Neural progenitor cell (in vitro differentiated cells): ENCODE measurements around the gene AK1. TPM values are rescaled to one million over a fixed set of nuclear protein-coding genes. Genes with fewer than 3 reads are reported as not detected.
A peak's percentile ranks its signal among the peaks of the same experiment; 100 is the strongest.

Experiments
- DNase-seq: peaks from one replicate; pipeline ENCODE4 v3.0.0-alpha.2; 2016; ENCODE audit warnings: low spot score
- H2AFZ ChIP-seq: fragments of 200-600 bp; sonication (generic); replicated peaks from 2 replicates; pipeline ENCODE4 v1.6.1; 2016; ENCODE audit warnings: antibody characterized with exemption
- H3F3A ChIP-seq: fragments of 200-600 bp; sonication (generic); 2 replicates; pipeline ENCODE4 v1.6.1; 2016; ENCODE audit warnings: antibody characterized with exemption, low read depth
- H3K27ac ChIP-seq: fragments of 200-600 bp; sonication (generic); 2 replicates; pipeline ENCODE4 v1.5.1; 2016; ENCODE audit warnings: mild to moderate bottlenecking
- H3K27me3 ChIP-seq: fragments of 200-600 bp; sonication (generic); 2 replicates; pipeline ENCODE4 v1.6.1; 2016; ENCODE audit warnings: mild to moderate bottlenecking, moderate library complexity
- H3K36me3 ChIP-seq: fragments of 200-600 bp; sonication (generic); 2 replicates; pipeline ENCODE4 v1.5.1; 2016
- H3K4me1 ChIP-seq: fragments of 200-600 bp; sonication (generic); 2 replicates; pipeline ENCODE4 v1.6.1; 2016; ENCODE audit warnings: mixed run types
- H3K4me2 ChIP-seq: fragments of 200-600 bp; sonication (generic); 2 replicates; pipeline ENCODE4 v1.6.1; 2016
- H3K4me3 ChIP-seq: fragments of 200-600 bp; sonication (generic); 2 replicates; pipeline ENCODE4 v1.5.1; 2016
- H3K79me2 ChIP-seq: fragments of 200-600 bp; sonication (generic); 2 replicates; pipeline ENCODE4 v1.6.1; 2016; ENCODE audit warnings: low read depth
- H3K9ac ChIP-seq: fragments of 200-600 bp; sonication (generic); 2 replicates; pipeline ENCODE4 v1.6.1; 2016
- H3K9me3 ChIP-seq: fragments of 200-600 bp; sonication (generic); 2 replicates; pipeline ENCODE4 v1.5.1; 2016; ENCODE audit warnings: low read depth
- H4K20me1 ChIP-seq: fragments of 200-600 bp; sonication (generic); 2 replicates; pipeline ENCODE4 v1.6.1; 2016; ENCODE audit warnings: low read depth
- H3K27ac Mint-ChIP-seq: 3 replicates; pipeline ENCODE4 v1.8.0; 2021; ENCODE audit warnings: mixed read lengths
- H3K27me3 Mint-ChIP-seq: 2 replicates; pipeline ENCODE4 v1.8.0; 2022; ENCODE audit warnings: low read depth, mild to moderate bottlenecking, inconsistent platforms, moderate library complexity, mixed read lengths; ENCODE audit not compliant: insufficient read depth
- H3K36me3 Mint-ChIP-seq: 3 replicates; pipeline ENCODE4 v1.8.0; 2021; ENCODE audit warnings: mixed read lengths
- H3K4me1 Mint-ChIP-seq: 3 replicates; pipeline ENCODE4 v1.8.0; 2021; ENCODE audit warnings: mixed read lengths
- H3K4me3 Mint-ChIP-seq: 3 replicates; pipeline ENCODE4 v1.8.0; 2021; ENCODE audit warnings: mild to moderate bottlenecking, moderate library complexity, mixed read lengths
- H3K9me3 Mint-ChIP-seq: 3 replicates; pipeline ENCODE4 v1.8.0; 2020; ENCODE audit warnings: mixed read lengths
- EZH2 ChIP-seq: fragments of 200-600 bp; sonication (generic); IDR thresholded peaks from 2 replicates; pipeline ENCODE4 v1.6.1; 2017; ENCODE audit warnings: antibody characterized with exemption, mild to moderate bottlenecking, moderate library complexity
- EZH2phosphoT487 ChIP-seq: fragments of 200-600 bp; sonication (generic); IDR thresholded peaks from 2 replicates; pipeline ENCODE4 v1.6.1; 2017; ENCODE audit warnings: antibody characterized with exemption
- total RNA-seq: library from RNA; depleted of rRNA; stranded (reverse); fragments of >200 nt; gene quantifications from 2 replicates; pipeline ENCODE4 v1.2.3, GENCODE V29; 2015; ENCODE audit warnings: low replicate concordance
- TF ChIP-seq, protein P1 (sequence below): fragments of 200-600 bp; sonication (generic); IDR thresholded peaks from 2 replicates; pipeline ENCODE4 v1.5.1; 2017; ENCODE audit warnings: antibody characterized with exemption, mild to moderate bottlenecking

AK1 gene
- total RNA-seq, 1 donor from 2014 or later, result 25.6 TPM

GRCh38 chr9:127868278-127868902, 9.1 kb downstream of the AK1 start:
- Histone ChIP-seq H3K79me2 (no peaks in the 10 kb centered on the region), H3K27ac (no peak overlapping the region), H3K27me3 (no peaks in the 10 kb centered on the region), H3K9me3 (no peaks in the 10 kb centered on the region), H3K4me2 (no peak overlapping the region), H3K4me1 (no peaks in the 10 kb centered on the region), H3K36me3 (no peaks in the 10 kb centered on the region), H3F3A (no peaks in the 10 kb centered on the region), H3K9ac (no peak overlapping the region), H2AFZ (no peak overlapping the region), H4K20me1 (no peaks in the 10 kb centered on the region), H3K4me3 (no peak overlapping the region)
- H3K4me1 Mint-ChIP-seq, result peaks cover 43% of the 10 kb centered on the region
- no peak overlapping the region for H3K27ac Mint-ChIP-seq
- DNase-seq, result no peak
- peaks cover 8% of the 10 kb centered on the region for H3K27me3 Mint-ChIP-seq
- H3K36me3 Mint-ChIP-seq, result peaks cover 3% of the 10 kb centered on the region
- no peaks in the 10 kb centered on the region for H3K9me3 Mint-ChIP-seq
- H3K4me3 Mint-ChIP-seq, result no peak overlapping the region
- TF ChIP-seq EZH2, result no peak
- TF ChIP-seq, protein P1, sequence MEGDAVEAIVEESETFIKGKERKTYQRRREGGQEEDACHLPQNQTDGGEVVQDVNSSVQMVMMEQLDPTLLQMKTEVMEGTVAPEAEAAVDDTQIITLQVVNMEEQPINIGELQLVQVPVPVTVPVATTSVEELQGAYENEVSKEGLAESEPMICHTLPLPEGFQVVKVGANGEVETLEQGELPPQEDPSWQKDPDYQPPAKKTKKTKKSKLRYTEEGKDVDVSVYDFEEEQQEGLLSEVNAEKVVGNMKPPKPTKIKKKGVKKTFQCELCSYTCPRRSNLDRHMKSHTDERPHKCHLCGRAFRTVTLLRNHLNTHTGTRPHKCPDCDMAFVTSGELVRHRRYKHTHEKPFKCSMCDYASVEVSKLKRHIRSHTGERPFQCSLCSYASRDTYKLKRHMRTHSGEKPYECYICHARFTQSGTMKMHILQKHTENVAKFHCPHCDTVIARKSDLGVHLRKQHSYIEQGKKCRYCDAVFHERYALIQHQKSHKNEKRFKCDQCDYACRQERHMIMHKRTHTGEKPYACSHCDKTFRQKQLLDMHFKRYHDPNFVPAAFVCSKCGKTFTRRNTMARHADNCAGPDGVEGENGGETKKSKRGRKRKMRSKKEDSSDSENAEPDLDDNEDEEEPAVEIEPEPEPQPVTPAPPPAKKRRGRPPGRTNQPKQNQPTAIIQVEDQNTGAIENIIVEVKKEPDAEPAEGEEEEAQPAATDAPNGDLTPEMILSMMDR, result no peak
- no peak for TF ChIP-seq EZH2phosphoT487

DNA sequence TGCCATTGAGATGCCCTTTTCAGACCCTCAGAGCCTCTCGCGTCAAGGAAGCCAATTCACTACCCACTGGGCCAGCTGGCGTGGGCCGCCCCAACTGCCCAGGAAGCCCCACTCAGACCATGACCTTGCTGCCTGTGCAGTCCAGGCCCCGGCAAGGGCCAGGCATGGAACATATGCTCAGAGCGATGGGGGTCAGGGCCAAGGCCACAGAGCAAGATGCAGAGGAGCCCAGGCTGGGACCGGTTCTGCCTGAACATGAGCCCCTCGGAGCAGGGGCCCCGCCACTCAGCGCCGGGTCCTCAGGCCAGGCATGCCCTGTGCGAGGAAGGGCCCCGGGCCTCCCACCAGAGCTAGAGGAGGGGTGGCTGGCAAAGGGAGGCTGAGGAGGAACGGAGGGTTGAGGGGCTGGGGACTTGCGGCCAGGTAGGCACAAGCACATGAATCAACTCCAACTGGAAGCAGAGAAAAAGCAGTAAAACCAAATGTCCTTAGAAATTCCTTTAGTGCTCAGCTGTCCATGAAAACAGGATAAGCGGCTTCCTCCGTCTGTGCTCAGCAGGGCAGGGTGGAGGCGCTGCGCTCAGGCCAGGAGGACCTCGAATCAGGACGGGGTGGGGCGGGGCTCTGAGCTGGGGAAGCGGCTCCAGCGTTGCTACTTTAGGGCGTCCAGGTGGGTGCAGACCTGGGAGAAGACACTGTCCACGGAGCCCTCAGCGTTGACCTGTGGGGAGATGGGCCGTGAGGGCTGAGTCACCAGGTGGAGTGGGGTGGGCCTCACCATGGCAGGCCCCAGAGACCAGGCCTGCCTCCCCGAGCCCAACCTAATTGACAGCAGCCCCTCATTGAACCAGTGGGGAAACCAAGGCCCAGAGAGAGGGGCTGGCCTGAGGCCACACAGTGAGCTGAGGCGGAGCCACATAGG, 9.9 kb downstream of the AK1 start:
- Histone ChIP-seq H2AFZ (no peak overlapping the region), H3K4me3 (no peak overlapping the region), H3K79me2 (no peaks in the 10 kb centered on the region), H3K4me2 (no peak overlapping the region), H3K4me1 (no peaks in the 10 kb centered on the region), H3K27me3 (no peaks in the 10 kb centered on the region), H4K20me1 (no peaks in the 10 kb centered on the region), H3K9ac (no peak overlapping the region), H3K27ac (no peak overlapping the region), H3K36me3 (no peaks in the 10 kb centered on the region), H3K9me3 (no peaks in the 10 kb centered on the region), H3F3A (no peaks in the 10 kb centered on the region)
- TF ChIP-seq EZH2, result no peak
- TF ChIP-seq, protein P1, result no peak
- TF ChIP-seq EZH2phosphoT487, result no peak
- peaks cover 44% of the 10 kb centered on the region for H3K4me1 Mint-ChIP-seq
- H3K27me3 Mint-ChIP-seq, result peaks cover 8% of the 10 kb centered on the region
- H3K27ac Mint-ChIP-seq, result no peak overlapping the region
- H3K36me3 Mint-ChIP-seq, result peaks cover 3% of the 10 kb centered on the region
- no peaks in the 10 kb centered on the region for H3K9me3 Mint-ChIP-seq
- DNase-seq, result peak; percentile 37
- H3K4me3 Mint-ChIP-seq, result no peak overlapping the region

- Histone ChIP-seq H3K36me3 (no peaks in the 10 kb centered on the region), H3K4me2 (no peak overlapping the region), H3K27me3 (no peaks in the 10 kb centered on the region), H3K27ac (no peak overlapping the region), H3K4me1 (no peaks in the 10 kb centered on the region), H2AFZ (no peak overlapping the region), H3K9me3 (no peaks in the 10 kb centered on the region), H3K79me2 (no peaks in the 10 kb centered on the region), H3F3A (no peaks in the 10 kb centered on the region), H3K9ac (no peak overlapping the region), H3K4me3 (no peak overlapping the region), H4K20me1 (no peaks in the 10 kb centered on the region)
- Mint-ChIP-seq H3K4me3 (no peak overlapping the region), H3K27me3 (peaks cover 4% of the 10 kb centered on the region), H3K4me1 (peaks cover 34% of the 10 kb centered on the region), H3K36me3 (peaks cover 3% of the 10 kb centered on the region), H3K27ac (no peak overlapping the region), H3K9me3 (no peaks in the 10 kb centered on the region)
- no peak for DNase-seq
- TF ChIP-seq, protein P1, result no peak
- TF ChIP-seq EZH2phosphoT487 (no peak), EZH2 (no peak)
These were observed 10.9 kb downstream of the AK1 start for GRCh38 chr9:127866535-127866934.
